Right lobe of liver (tissue), 4 donors: Measurements from ENCODE around the gene KLK8.

Experiments used
- CTCF ChIP-seq, 4 donors: fragments of 200-600 bp in 3 of 4; fragments of 450-650 bp in 1 of 4; IDR thresholded peaks; one replicate each; pipeline versions ENCODE4 v1.5.1 to v1.8.0; 2016 to 2022; ENCODE audit warnings: antibody characterized with exemption in 4 of 4, mild to moderate bottlenecking in 2 of 4
- POLR2A ChIP-seq: fragments of 450-650 bp; IDR thresholded peaks from one replicate; pipeline ENCODE4 v1.6.1; 2017; ENCODE audit warnings: antibody characterized with exemption, mild to moderate bottlenecking
- donor health status: DM: no; HTN: no; CAD: no.
- donor health status: DM: no; HTN: no; CAD: no.
- donor health status: DM: no; HTN: yes; CAD: no.

GRCh38 chr19:50962245-50962644, 39.2 kb downstream of the KLK8 start:
- no peak for TF ChIP-seq CTCF (IDR thresholded peaks at IDR 0.05)
- no peak for TF ChIP-seq POLR2A
